DMS114 treated with DMSO at 0.1 percent for 48 hours (cell line): ENCODE data around the gene PPP1R2C.

Experiments
- DNase-seq: peaks from one replicate; lab custom pipeline; 2025; ENCODE audit not compliant: unreplicated experiment; lab: John Stamatoyannopoulos, UW

Gene PPP1R2C

DNA sequence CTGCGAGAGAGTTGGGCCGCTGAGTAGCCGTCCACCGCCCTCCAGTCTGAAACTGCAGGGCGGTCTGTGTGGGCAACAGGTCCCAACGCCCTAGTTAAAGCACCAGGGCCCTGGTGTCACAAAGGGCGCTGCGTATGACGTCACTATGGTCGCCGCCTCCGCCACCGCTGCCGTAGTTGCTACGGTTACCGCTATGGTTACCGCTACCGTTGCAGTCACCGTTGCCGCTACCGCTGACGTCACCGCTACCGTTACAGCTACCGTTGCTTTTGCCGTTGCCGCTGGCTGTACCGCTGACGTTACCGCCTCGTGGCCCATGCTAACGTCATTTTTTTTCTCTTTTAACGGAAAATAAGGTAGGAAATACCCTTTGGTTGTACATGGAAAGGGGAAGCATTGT is at the start of gene PPP1R2C:
Gene PPP1R2C (minus strand): TSS at position 68 of the 400 bp plus-strand sequence. CDS start 84 bp downstream, outside the sequence.
- no peak for DNase-seq

DNA sequence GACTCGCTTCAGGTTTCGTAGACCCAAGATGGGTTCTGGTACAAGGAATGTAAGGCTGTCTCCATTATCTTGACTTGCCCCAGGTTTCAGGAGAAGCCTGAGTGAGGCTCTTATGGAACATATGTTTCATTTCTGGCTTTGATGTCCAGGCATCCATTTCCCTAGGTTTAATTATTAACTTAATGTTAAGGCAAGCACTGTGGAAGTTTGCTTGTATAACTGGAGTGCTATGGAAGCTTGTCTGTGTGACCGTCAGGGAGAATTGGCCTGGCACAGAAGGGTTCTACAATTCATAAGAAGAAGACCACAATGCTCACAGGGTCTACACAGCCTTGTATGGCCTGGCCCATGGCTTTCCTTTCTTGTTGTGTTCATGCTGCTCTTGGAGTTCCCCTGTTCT is 47.2 kb upstream of the PPP1R2C start:
- DNase-seq: no peak

DNA sequence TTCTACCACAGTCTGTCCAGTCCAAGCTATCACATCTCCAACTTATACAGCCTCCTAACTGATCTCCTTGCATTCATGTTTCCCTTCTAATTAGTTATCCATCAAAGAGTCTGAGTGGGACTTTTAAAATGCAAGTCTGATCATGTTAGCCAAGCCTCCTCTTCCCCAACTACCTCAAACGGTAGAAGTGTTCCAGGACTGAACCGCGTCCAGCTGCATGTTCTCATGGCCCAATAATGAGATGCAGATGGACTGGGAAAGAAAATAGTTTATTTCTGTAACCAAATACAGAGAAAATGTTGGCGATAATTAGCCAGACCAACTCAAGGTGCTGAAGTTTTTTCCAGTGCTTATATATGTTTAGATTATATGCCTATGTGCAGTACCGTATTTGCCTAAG is 46.6 kb upstream of the PPP1R2C start:
- no peak for DNase-seq

DNA sequence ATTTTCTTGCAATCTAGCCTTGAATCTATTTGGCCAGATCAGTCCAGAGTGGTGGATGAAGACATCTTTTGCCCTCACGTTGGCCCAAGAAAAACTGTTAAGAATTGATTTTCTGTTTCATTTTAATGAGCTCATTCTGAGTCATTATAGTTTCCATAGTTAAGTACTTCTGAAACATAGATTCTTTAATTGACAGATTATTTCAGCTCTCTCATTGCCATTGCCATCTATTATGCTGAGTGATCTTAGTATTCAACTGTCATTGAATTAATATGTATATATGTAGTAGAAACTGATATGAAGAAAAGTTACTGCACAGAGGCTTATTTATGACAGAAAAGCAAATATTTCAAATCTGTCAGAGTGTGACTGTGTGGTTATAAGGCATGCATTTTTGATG is 45.5 kb upstream of the PPP1R2C start:
- no peak for DNase-seq

DNA sequence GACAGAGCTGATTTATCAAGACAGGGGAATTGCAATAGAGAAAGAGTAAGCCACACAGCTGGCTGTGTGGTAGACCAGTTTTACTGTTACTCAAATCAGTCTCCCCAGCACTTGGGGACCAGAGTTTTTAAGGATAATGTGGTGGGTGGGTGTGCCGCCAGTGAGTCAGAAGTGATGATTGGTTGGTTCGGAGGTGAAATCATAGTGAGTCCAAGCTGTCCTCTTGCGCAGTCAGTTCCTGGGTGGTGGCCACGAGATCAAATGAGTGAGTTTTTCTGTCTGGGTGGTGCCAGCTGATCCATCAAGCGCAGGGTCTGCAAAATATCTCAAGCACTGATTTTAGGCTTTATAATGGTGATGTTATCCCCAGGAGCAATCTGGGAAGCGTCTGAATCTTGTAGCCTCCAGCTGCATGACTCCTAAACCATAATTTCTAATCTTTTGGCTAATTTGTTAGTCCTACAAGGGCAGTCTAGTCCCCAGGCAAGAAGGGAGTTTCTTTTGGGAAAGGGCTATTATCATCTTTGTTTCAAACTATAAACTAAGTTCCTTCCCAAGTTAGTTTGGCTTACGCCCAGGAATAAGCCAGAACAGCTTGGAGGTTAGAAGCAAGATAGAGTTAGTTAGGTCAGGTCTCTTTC is 44.0 kb upstream of the PPP1R2C start:
- DNase-seq: no peak

DNA sequence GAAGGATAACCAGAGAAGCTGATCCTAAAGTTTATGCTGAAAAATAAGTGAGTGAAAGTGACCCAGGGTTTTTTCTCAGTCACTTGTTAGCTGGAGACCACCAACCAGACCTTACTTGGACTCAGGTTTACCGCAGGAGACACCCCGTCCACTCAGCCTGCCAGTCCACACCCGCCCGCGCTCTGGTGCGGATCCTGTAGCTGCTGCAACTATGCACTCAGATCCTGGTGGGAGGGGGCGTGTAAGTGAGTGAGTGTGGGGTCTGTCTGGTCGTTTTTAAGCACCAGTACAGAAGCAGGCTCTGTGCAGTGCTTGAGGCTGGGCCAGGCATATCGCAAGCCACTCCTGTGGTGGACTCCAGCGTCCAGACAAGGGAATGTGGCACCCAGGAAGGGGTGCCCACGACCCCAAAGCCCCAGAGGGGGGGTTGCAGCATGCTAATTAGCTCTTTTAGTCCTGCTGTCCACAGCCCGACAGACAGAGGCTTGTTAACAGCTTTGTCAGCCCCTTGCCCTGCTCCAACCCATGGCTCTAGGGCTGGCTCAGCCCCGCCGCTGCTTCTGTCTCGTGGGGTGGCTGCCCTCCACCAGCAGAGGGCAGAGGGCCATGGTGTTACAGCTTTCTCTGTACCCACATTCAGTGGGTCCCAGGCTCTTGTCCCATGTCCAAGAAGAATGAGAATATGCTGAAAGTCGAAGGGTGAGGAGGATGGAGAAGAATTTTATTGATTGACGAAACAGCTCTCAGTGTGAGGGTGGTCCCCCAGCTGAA is 40.4 kb upstream of the PPP1R2C start:
- DNase-seq: no peak

DNA sequence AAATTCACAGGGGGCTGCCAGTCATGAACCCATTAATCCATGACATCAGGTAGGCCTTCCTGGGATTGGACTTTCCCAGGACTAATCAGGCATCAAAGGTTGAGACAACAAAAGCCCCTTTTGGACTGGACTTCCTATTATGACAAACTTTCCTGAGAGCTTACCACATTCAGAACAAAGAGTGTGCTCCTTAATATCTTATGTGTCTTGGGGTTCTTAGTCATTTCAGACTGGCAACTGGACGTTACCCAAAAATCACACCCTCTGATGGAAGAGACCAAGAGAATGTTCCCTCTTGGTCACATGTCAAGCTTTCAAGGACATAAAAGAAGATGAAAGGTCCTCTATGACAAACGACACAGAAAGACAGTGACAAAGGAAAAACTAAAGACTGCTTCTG is 31.6 kb upstream of the PPP1R2C start:
- no peak for DNase-seq

DNA sequence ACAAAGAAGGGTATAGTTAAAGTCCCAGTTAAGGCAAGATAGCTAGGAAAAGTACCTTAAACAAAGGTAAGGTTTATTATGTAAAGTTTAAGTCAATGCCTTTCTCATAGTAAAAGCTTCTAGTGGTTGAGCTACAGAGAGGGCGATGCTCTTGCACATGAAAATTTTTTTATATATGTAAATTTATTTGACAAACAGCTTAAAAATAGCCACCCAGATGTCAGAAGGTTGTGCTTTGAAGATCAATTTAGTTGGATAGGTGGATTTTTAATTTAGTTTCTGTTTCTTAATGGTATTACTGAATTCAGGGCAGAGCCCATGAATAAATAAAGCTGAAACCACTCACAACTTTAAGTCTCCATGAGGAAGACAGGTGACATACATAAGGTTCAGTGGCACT is 29.4 kb upstream of the PPP1R2C start:
- no peak for DNase-seq

DNA sequence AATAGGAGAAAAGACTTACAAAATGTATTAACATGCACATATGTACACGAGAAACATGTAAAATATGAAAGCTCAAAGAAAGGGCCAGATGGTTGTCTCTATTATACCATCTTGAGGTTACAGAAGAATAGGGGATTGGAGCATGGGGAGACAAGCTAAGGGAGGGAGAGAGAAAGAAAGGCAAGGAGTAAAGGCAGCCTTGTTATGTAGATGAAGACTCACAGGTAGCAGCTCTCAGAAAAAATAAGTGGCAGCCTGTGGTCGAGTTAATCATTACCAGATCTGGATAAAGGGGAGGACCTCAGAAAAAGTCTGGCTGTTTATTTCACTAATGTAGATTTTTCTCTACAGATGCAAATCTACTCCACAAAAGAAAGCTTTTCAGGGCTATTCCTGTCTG is 26.6 kb upstream of the PPP1R2C start:
- no peak for DNase-seq

DNA sequence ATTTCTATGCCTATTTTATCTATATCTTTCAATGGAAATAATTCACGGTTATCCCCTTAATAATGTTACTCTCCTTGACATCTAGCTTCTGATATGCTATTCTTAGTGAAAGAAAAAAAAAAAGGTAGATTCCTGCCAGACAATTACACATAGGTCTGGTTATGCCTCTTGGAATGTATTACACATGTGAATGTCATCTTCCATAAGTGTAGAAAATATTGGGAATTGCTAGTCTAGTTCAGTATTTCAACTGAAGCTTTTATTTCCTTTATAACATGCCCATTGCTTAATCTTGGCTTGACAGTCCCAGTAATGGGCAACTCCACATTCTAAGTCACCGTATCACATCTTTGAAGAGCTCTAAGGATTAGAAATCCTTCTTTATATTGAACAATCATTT is 25.4 kb upstream of the PPP1R2C start:
- no peak for DNase-seq

DNA sequence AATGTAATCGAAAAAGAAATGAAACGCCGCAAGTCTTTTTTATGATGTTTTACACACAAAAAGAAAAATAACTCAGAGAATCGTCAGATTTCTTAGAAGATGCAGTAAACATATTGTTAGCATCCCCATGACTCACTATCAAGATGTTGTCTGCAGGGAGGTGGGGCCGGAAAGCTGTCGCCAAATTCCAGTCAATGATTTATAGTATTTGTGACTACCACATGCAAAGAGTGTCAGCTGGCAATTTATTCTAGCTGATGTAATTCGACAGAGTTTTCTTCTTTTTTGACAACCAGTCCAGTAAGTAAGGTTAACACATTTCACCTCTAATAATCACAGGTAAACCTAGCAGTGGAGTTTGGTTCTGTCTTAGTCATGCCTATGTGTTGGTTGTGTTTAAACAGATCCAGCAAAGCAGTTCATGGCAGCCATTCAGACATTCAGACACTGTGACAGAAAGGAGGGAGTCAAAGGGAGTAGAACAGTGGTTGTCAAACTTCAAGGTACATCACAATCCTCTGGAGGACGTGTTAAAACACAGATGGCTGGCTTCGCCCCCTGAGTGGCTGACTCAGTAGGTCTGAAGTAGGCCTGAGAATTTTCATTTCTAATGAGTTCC is 19.8 kb upstream of the PPP1R2C start:
- no peak for DNase-seq

DNA sequence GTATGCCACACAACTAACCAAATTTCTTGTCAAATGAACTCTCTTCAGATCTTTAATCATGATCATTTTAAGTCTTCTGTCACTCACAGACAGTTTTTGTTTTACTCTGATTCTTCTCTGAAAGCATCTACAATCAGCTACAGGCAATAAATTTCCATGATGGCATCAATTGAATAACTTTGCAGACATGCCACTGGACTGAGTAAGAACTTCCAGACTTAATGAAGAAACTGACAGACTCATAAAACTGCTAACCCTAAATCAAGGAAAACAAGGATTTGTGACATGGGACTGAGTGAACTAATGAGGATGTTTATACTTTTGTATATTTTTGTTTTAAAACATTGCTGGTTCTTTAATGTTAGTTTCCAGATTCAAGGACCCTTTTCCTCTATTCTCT is 5.5 kb upstream of the PPP1R2C start:
- DNase-seq: no peak

DNA sequence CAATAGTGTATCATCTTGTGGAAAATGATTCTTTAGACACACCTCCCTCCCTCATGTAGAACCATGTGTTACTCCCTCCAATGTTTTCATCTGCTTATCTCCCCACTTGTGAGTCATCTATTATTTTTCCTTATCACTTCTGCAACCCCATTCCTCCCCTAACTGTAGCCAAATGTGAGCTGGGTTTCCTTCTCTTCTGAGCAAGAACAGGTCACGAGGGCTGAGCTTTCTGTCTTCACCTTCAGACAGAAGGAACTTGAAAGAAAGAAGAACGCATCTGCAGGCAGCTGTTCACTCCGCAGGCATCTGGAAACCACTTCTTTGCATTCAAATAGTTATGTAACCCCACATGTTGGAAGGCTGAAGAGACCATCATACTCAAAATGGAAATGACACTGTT is 1.8 kb downstream of the PPP1R2C start:
- DNase-seq: no peak

DNA sequence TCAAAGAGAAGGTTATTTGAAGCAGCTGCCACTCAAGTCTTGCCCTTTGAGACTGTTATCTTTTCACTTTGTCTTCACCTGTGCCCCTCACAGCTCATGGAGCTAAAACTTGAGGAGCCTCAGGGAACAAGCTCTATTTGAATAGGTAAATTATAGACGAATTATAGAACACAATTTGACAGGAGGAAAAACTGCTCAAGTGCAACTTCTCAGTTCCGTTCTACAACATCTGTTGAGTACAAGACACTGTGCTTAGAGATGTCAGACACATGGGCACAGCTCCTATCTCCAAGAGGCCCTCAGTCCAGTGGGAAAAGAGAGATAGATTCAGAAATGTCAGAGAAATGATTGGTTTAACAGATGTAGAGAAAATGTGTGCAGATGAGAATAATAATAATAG is 5.1 kb downstream of the PPP1R2C start:
- DNase-seq: no peak

DNA sequence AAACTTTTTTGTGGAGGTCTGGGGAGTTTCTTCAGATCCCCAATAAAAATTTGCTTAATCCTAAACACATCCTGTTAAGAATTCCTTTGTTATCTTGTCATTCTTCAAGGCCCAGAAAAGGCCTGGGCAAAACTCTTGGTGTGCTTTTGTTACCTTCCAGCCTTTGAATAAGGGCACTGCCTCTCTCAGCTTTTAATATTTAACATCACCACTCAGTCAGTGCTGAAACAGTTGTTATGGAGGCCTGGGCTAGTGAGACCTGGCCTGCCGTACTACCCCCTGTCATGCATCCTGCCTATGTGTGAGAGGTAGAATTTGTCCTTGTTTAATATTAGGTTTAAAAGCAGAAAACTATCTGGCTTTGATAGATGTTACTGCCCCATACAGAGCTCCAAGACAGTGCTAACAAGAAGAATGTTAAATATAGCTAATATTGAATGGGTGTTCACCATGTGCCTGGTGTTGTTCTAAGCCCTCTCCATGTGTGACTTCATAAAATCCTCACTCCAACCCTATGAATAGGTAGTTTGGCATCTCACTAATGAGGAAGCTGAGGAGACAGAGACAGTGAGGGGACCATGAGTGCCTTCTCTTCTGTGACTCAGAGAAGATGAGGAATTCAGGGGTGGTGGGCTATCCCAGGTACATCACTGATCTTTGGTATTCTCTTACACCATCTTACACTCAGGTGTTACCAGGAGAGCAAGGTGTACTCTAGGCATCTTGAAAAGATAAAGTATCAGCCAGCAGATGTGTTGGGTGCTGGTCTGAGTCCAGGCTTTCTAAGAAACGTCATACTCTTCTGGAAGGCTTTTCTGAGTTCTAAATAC is 6.2 kb downstream of the PPP1R2C start:
- no peak for DNase-seq

DNA sequence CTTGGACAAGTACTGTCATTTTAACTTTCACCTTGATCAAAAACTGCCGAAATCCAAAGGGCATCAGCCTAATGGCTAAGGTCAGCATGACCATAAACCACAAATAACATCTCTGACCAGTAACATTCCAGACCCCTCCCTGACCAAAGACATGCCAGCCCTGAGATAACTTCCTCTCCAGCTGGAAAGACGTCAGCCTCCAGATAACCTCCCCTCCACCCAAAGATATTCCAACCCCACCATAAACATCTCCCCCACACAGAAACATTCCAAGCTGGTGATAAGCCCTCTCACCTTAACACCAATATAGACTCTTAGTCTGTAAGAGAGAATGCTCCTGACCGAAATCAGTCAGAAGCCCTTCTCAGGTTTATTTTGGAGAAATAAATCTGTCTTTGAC is 7.4 kb downstream of the PPP1R2C start:
- no peak for DNase-seq

DNA sequence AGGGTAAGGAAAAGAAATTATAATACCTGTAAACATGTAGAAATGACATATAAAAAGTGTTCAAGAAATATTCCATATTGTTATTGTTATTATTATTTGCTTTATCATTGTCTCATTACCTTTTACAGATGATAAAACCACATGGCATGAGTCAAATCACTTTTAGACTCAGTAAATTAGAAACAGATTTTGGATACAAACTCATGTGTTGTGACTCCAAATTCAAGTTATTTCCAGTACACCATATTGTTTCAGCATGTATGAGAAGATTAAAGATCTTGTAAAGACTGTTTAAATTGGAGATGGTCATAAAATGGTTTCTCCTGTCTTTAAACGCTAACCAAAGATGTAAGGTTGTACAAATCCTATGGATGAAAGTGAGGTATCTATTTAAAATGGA is 18.1 kb downstream of the PPP1R2C start:
- DNase-seq: no peak

DNA sequence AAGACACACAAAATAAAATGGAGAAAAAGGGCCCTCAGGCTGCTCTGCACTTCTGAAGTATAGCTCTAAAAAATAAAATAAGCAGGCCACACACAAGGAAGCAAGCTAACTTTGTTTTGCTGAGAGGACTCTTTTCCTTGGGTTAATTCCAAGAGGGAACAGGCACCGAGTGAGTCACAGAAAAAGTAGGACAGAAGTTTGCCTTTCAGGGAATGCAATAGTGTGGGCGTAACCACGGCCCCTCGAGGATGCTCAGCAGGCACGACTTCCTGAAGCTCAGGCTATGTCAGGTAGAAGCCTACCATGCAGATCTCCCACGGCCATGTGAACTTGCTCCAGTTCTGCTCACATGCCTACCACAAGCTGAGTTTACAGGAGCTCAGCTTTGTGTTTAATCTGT is 22.1 kb downstream of the PPP1R2C start:
- no peak for DNase-seq

DNA sequence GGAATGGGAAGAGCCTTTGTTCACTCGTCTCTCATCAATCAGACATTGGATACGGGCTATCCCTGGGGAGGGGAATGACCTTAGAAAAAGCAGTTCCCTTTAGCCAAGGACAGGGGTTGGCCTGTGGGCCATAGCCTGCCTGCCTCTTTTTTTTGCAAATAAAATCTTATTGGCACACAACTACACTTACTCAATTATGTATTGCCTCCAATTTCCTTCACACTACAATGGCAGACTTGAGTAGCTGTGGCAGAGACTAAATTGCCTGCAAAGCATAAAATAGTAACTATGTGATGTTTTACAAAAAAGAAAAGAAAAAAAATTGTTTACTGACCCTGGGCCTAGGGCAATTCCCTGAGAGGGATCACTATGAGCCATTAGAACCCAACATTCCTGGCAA is 23.4 kb downstream of the PPP1R2C start:
- DNase-seq: no peak

DNA sequence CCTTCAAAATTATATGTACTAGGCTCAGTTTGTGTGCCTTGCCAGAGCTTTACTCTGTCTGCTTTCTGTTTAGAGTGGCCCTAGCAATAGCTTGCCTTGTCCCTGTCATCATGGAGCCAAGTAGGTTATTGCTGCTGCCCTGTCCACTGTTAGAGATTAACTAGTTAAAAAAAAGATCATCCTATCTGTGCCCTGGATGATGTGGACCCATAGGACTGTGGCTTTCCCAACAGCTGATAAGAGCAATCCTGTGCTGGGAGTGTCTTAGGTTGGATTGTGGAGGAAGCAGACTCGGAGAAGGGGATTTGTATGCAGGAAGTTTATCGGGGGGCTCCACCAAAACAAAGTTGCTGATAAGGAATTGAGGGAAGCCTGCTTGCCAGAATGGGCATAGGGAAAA is 23.8 kb downstream of the PPP1R2C start:
- no peak for DNase-seq

DNA sequence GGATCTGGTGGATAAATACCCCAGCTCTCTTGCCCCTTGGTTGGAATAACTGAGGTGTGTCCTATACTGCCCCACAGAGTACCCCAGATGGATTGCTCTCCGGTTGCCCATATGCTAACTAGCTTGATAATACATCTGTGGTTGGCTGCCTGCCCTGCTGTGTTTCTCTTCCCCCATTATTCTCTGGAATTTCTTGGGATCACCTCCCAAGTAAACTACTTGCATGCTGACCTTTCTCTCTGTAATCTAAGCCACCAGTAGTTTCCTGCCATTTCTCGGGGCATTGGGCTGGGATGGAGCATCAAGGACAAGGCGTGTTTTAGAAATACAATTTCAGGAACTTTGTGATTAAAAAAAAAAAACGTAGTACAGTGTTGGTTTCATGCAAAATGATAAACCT is 25.2 kb downstream of the PPP1R2C start:
- no peak for DNase-seq

DNA sequence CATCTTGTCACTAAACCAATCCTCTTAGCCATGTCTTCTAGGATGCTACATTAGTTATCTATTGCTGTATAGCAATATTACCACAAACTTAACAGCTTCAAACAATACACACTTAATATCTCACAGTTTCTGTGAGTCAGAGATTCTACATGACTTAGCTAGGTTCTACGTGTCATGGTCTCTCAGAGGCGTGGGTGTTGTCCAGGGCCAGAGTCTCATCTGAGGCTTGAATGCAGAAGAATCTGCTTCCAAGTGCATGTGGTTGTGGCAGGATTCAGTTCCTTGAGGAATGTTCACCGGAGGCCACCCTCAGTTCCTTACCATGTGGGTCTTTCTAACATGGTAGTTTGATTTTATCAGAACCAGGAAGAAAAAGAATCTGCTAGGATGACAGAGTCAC is 26.4 kb downstream of the PPP1R2C start:
- no peak for DNase-seq
